Lung (tissue), 12 donors: ENCODE data around the gene DLG2. TPM values are rescaled to one million over a fixed set of nuclear protein-coding genes. Genes with fewer than 3 reads are reported as not detected.

ENCODE experiments used
- ATAC-seq: fragments of 200-7000 bp; cut with Tn5 transposase; one replicate; pipeline ENCODE4 v1.9.1; 2020; ENCODE audit warnings: moderate number of reproducible peaks; ENCODE audit not compliant: insufficient read depth, low FRiP score
- DNase-seq, 3 donors: peaks; one replicate each; pipeline ENCODE4 v3.0.0-alpha.2; 2013 to 2017
- H3K27ac ChIP-seq, 2 donors: one replicate each; pipeline ENCODE4 v1.5.1; 2013; ENCODE audit warnings: mild to moderate bottlenecking in 2 of 2, moderate library complexity in 2 of 2, control low read depth in 1 of 2, inconsistent platforms in 1 of 2, low read depth in 1 of 2, low read length in 1 of 2
- H3K27me3 ChIP-seq, 3 donors: one replicate each; pipeline ENCODE4 v1.5.1; 2013; ENCODE audit warnings: low read length in 2 of 3; ENCODE audit not compliant: control insufficient read depth in 3 of 3, insufficient read depth in 3 of 3
- H3K36me3 ChIP-seq, 4 donors: one replicate each; pipeline ENCODE4 v1.5.1; 2013; ENCODE audit warnings: low read length in 4 of 4, mild to moderate bottlenecking in 1 of 4, moderate library complexity in 1 of 4; ENCODE audit not compliant: control insufficient read depth in 4 of 4, insufficient read depth in 4 of 4
- H3K4me1 ChIP-seq, 5 donors: one replicate each; pipeline ENCODE4 v1.5.1; 2013; ENCODE audit warnings: low read length in 5 of 5, mild to moderate bottlenecking in 2 of 5, moderate library complexity in 1 of 5; ENCODE audit not compliant: control insufficient read depth in 5 of 5, insufficient read depth in 5 of 5
- H3K4me3 ChIP-seq: one replicate; pipeline ENCODE4 v1.5.1; 2013; ENCODE audit warnings: mild to moderate bottlenecking, control low read depth, moderate library complexity
- H3K9ac ChIP-seq, 2 donors: one replicate each; pipeline ENCODE4 v1.5.1; 2013; ENCODE audit warnings: low read length in 2 of 2, control low read depth in 1 of 2; ENCODE audit not compliant: insufficient read depth in 1 of 2
- H3K9me3 ChIP-seq, 4 donors: one replicate each; pipeline ENCODE4 v1.5.1; 2013; ENCODE audit warnings: low read length in 3 of 4, mild to moderate bottlenecking in 1 of 4, moderate library complexity in 1 of 4; ENCODE audit not compliant: control insufficient read depth in 4 of 4, insufficient read depth in 3 of 4
- CTCF ChIP-seq: IDR thresholded peaks from 2 replicates; pipeline ENCODE4 v1.5.1; 2012; ENCODE audit warnings: mild to moderate bottlenecking; ENCODE audit errors: control extremely low read depth, extremely low read depth
- WGBS, 2 donors: extraction: QIAGEN DNeasy Blood & Tissue Kit; methylation state at CpG; one replicate each; pipeline ENCODE4 v1.1.7; 2013; 5-methylcytosine and 5-hydroxymethylcytosine counted together
- polyA plus RNA-seq, 2 donors: library from polyadenylated mRNA; stranded (reverse); fragments of 200-250 nt; gene quantifications; one replicate each; pipeline ENCODE4 v1.2.1, GENCODE V29; 2013
- total RNA-seq, 2 donors: library from RNA; depleted of rRNA in 1 of 2; stranded (reverse); fragments of >200 nt in 1 of 2; gene quantifications; one replicate each; pipeline ENCODE4 v1.2.1, GENCODE V29; 2014 to 2021
- donor health status: control.
- donor health status: control.
- donor health status: Bipolar disorder and iron deficiency.
- donor health status: healthy.
- donor health status: DM: yes; HTN: yes; CAD: no.

The DLG2 gene
- total and polyA plus RNA-seq, 4 donors, result 0.32 to 24.1 (median 5.4) TPM

GRCh38 chr11:83778596-83778995 is 1848.5 kb downstream of the DLG2 start:
- Histone ChIP-seq H3K36me3 (no peaks in the 10 kb centered on the region), H3K4me1 (no peaks in the 10 kb centered on the region), H3K27ac (no peak overlapping the region), H3K4me3 (no peak overlapping the region), H3K9me3 (no peaks in the 10 kb centered on the region), H3K27me3 (no peaks in the 10 kb centered on the region), H3K9ac (no peak overlapping the region)
- DNase-seq (no peak), ATAC-seq (no peak)
- WGBS, 2 donors, result 56 to 57% methylated on average over 2 of the region's 2 CpGs
- TF ChIP-seq CTCF, result no peak

- H3K36me3 ChIP-seq, result no peaks in the 10 kb centered on the region
- TF ChIP-seq CTCF, result no peak
- H3K4me1 ChIP-seq, result no peaks in the 10 kb centered on the region
- ATAC-seq (no peak), DNase-seq (no peak)
- H3K4me3 ChIP-seq, result no peak overlapping the region
- H3K9me3 ChIP-seq, result no peaks in the 10 kb centered on the region
- H3K27me3 ChIP-seq, result no peaks in the 10 kb centered on the region
- no peak overlapping the region for H3K9ac ChIP-seq
- 81 to 84% methylated on average over 7 of the region's 7 CpGs for WGBS, 2 donors
- no peak overlapping the region for H3K27ac ChIP-seq
Measured at GRCh38 chr11:83773950-83774880, 1852.9 kb downstream of the DLG2 start.

GRCh38 chr11:83768489-83768888 is 1858.7 kb downstream of the DLG2 start:
- no peaks in the 10 kb centered on the region for H3K27me3 ChIP-seq
- DNase-seq, result no peak
- WGBS, 2 donors, result 66 to 68% methylated on average over 3 of the region's 3 CpGs
- ATAC-seq, result no peak
- no peak for TF ChIP-seq CTCF
- H3K4me1 ChIP-seq, result no peaks in the 10 kb centered on the region
- H3K4me3 ChIP-seq, result no peak overlapping the region
- no peaks in the 10 kb centered on the region for H3K36me3 ChIP-seq
- no peak overlapping the region for H3K9ac ChIP-seq
- H3K9me3 ChIP-seq, result no peaks in the 10 kb centered on the region
- H3K27ac ChIP-seq, result no peak overlapping the region
